ENCODE results near the gene SMIM12.
A peak's percentile ranks its signal among the peaks of the same experiment; 100 is the strongest.
"Not testable (repeated sequence)": the region's sequence is repeated elsewhere in the genome, so short reads cannot be mapped to it uniquely, and the experiment has no call there.

Gene SMIM12

GRCh38 chr1:34843392-34844251, 15.9 kb downstream of the SMIM12 start:
- no peak for DNase-seq (ENCODE audit: low spot score)

GRCh38 chr1:34842952-34843371, 16.6 kb downstream of the SMIM12 start:
- no peak for DNase-seq (ENCODE audit: low spot score)

DNA sequence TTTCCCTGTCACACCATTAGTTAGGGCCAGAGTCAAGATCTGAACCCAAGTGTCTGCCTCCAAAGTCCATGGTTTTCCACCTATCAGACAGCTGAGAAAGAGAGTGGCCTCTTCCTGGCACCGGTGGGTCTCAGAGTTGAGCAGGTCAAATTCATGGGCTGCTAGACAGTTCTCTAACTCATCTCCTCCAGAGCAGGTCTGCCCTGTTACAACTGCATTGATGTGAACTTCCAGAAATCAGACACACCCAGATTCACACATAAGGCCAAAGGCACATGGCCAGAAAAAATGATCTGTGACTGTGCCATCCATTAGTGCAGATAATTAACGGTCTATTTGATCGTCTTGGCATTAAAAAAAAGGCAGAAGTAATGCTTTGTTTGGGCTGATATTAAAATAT, 17.5 kb downstream of the SMIM12 start:
- DNase-seq (ENCODE audit: low spot score) = no peak

DNA sequence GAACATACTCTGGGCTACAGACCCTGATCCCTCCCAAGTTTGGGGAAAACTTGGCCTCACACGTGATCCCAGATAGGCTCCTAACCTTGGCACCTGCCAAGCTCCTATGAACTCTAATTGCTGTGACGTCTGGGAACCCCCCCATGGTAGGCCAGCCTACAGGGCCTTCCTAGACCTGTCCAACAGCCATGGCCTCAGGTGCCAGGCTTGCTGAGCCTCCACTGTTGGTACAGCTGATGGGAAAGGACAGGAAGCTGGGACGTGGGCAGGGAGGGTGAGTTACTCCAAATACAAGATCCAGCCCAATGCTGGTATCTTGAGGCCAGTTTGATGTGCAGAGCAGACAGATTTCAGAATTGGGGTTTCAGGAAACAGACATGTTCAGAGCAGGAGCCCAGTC, 19.1 kb downstream of the SMIM12 start:
- no peak for DNase-seq (ENCODE audit: low spot score)

- DNase-seq (ENCODE audit: low spot score) = no peak
Measured at GRCh38 chr1:34839526-34840305, 19.8 kb downstream of the SMIM12 start.

DNA sequence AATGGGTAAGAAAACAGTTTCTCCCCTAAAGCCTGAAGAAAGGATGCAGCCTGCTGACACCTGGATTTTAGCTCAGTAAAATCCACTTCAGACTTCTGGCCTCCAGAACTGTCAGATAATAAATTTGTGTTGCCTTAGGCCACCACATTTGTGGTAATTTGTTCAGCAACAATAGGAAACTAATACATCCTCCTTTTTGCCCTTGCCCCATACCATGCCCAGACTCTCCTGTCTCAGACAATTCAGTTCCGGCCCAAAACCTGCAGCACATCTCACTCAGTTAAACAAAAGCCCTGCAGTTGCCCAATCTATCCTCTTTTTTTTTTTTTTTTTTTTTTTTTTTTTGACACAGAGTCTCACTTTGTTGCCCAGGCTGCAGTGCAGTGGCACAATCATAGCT, 25.8 kb downstream of the SMIM12 start:
- DNase-seq (ENCODE audit: low spot score) = no peak

DNA sequence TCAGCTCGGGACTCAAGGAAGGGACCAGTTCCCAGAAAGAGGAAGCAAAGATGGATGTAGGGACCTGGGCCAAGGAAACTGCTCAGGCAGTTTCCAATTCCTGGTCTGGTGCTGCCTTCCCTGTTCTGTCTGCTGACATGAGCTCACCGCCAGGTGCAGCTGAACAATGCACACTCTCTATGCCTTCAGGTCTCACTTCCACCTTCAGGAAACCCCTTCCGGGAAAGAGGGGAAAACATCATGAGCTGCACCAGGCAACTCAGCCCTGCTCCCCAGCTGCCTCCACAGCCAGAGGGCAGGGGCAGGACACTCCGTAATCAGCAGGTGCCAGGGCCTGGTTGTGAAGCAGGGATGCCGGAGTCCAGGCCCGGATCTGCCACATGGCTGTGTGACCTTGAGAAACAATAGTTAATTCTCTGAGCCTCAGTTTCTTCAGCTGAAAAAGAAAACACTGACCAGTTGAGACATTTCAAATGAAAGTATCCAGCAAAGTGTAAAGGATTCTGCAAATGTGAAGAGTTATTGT, 27.8 kb downstream of the SMIM12 start:
- no peak for DNase-seq (ENCODE audit: low spot score)

DNA sequence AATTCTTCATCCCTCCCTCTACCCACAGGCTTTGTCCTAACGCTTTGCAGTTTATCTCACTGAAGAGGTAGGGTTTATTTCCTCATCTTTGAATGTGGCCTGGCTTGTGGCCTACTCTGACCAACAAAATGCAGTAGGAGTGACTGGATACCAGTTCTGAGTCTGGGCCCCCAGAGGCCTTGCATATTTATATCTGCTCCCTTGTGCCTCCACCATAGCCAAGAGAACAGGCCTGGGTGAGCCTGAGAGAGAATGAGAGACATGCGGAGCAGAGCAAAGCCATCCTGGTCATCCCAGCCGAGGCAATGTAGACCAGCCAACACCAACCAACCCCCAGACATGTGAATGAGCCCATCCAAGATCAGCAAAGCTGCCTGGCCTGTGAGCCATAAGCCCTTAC, 30.3 kb downstream of the SMIM12 start:
- no peak for DNase-seq (ENCODE audit: low spot score)

- DNase-seq (ENCODE audit: low spot score) = no peak
Measured at GRCh38 chr1:34828611-34829010, 30.9 kb downstream of the SMIM12 start.

- DNase-seq (ENCODE audit: low spot score) = no peak
Measured at GRCh38 chr1:34827341-34827941, 32.1 kb downstream of the SMIM12 start.

DNA sequence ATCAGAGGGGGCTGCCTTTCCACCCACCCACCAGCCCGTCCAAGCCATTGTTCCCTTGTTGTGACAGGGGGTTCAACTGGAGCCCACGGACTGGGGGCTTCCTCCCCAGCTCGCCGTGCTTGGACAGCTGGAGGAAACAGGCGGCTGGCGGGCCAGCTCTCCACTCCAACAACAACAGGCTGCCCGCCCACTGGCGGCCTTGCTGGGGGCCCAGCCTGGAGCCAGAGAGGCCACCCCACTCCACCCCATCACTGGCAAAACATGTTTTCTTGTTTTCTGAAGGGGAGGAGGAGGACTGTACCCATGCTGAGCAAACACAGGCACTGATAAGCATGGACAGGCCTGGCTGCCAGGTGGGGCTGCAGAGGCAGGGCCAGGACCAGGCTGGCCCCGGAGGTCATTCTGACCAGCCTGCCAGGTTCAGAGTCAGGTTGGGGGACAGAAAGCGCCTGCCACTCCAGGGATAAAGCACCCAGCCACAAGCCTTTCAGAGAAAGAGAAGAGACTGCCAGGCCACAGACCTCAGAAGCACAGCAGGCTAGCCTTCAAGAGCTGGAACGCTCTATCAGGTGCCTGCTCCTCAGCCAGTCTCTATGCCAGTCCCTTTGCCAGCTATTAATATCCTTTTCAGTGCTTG, 34.0 kb downstream of the SMIM12 start:
- DNase-seq (ENCODE audit: low spot score) = no peak

DNA sequence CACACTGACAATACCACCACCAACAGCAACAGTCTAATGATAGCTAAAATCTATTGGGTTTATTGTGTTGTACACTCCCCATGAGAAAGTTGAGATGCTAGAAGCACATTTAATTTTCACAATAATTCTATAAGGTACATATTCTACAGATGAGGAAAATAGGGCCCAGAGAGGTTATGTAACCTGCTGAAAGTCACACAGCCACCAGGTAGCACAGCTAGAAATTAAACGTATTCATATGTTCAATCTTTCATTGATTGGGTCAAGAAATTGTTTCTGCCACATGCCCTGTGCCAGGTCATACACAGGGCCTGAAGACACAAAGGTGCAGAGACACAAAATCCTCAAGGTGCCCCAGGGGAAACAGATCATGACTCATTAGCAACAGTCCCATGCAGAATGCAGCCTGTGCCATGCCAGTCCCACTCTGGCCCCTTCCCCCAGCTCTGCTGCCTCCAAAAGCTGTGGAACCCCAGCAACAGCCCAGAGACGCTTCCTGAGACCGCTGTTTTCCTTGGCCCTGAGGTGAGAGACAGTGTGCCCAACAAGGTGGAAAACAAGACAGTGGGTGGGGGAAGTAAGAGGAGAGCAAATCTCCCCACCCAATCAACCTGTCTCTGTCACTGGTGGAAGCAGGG, 34.6 kb downstream of the SMIM12 start:
- no peak for DNase-seq (ENCODE audit: low spot score)

DNA sequence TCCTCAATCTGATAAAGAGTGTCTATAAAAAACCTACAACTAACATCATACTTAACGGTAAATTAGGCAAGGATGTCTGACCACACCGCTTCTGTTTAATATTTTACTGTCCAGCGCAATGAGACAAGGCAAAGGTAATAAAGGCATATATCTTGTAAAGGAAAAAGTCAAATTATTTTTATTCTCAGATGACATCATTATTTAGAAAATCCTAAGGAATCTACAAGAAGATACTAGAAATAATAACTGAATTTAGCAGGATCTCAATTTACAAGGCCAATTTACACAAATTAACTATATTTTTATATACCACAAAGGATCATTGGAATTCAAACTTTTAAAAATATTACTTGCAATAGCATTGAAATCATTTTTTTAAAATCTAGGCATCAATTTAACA, 37.3 kb downstream of the SMIM12 start:
- no peak for DNase-seq (ENCODE audit: low spot score)

DNA sequence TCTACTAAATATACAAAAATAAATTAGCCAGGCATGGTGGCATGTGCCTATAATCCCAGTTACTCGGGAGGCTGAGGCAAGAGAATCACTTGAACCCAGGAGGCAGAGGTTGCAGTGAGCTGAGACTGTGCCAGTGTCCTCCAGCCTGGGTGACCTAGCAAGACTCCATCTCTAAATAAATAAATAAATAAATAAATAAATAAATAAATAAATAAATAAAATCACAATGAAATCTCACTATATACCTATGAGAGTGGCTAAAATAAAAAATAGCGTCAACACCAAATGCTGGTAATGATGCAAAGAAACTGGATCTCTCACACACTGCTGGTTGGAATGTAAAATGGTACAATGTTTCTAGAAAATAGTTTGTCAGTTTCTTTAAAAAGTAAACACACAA, 40.7 kb downstream of the SMIM12 start:
- DNase-seq (ENCODE audit: low spot score) = not testable (repeated sequence)

GRCh38 chr1:34816778-34817177, 42.8 kb downstream of the SMIM12 start:
- no peak for DNase-seq (ENCODE audit: low spot score)

- no peak for DNase-seq (ENCODE audit: low spot score)
Measured at GRCh38 chr1:34816332-34816731, 43.2 kb downstream of the SMIM12 start.

- not testable (repeated sequence) for DNase-seq (ENCODE audit: low spot score)
Measured at GRCh38 chr1:34810781-34811180, 48.8 kb downstream of the SMIM12 start.

DNA sequence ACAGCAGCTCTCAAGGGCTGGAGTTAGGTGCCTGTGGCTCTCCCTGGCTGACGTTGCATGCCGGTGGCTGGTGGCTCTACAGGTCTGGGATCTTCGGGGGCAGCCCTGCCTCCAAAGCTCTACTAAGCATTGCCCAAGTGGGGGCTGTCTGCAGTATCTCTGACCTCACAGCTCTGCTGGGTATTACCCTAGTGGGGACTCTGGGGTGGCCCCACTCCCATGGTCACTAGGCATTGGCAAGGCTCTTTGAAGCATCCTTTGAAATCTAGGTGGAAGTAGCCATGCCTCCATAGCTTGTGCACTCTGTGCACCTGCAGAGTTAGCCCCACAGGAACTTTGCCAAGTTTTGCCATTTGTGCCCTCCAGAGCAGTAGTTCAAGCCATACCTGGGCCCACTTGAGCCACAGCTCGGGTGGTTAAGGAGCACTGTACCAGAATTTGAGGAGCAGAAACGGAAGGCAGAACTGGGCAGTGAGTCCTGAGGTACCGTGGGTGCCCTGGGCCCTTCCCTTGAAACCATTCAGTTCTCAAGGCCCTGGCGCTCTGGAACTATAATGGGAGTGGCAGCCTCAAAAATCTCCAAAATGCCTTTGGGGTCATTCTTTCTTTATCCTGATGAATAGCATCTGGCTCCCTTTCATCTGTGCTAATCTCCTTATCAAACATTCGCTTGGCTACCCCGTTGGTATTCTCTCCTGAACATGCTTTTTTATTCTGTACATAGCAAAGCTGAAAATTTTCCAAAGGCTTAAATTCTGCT, 51.3 kb downstream of the SMIM12 start:
- DNase-seq (ENCODE audit: low spot score) = peak; percentile 27

DNA sequence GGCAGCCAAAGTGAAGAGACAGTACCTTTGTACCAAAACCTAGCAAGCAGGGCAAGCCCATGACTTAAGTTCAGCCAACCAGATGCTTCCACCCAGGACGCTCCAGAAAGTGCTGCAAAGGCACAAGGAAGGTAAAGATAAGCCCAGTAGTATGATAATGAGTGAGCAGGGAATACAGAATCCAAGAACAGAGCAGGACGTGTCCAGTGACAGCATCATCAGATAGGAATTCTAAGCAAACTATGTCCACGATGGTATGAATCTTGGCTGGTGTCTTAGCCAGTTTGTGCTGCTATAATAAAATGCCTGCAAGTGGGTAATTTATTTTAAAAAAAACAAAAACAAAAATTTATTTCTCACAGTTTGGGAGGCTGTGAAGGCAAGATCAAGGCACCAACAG, 53.2 kb downstream of the SMIM12 start:
- no peak for DNase-seq (ENCODE audit: low spot score)

DNA sequence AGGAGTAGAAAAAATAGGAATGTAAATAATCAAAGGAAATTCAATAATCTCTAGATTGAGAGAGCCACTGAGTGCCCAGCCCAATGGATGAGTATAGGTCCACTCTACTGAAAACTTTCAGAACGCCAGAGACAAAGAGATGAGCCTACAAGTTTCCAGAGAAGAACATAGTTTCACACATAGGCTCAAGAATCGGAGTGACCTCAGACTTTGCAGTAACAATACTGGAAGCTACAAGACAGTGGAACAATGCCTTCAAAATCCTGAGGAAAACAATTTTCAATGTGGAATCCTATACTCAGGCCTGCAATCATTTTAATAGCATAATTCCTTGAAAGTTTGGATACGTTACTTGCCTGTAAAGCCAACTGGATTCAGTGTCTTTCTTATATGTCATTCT, 55.8 kb downstream of the SMIM12 start:
- DNase-seq (ENCODE audit: low spot score) = no peak

Data from SW480 (cell line).